ENCODE measurements around the gene KRT33B. TPM values are rescaled to one million over a fixed set of nuclear protein-coding genes. Genes with fewer than 3 reads are reported as not detected.

Gene KRT33B
- total and polyA plus RNA-seq, 7 donors = not detected

DNA sequence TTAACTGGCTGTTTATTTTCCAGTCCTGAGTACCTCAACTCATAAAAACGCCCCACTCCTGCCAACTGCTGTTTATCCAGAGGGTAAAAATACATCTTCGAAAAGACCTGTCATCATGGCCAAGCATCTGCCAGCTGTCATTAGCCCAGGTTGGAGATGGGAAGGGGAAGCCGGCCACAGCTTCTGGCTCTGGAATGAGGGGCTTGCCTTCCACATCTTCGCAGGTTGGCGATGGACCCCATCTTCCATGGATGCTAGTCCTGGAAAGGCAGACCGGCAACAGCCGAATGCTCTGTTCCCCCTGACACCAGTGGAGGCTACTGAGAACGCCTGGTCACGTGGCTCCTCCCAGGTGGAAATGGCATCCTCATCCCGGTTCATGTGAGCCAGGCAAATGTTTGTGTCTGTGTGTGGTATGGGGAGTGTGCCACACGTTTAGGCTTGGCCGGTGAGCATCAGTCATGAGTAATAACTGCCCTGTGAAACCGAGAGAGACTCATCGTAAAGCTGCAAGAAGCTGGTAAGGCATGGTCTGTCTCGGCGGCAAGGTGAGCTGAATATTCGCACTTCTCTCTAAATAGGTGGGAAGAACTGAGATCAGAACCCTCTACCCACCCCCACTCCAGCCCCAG is 53.7 kb downstream of the KRT33B start:
- DNase-seq = no peak
- Histone ChIP-seq H3K27me3 (peaks cover 0 to 5% (median 0%) of the 10 kb centered on the region in 3 donors), H3K4me1 (no peaks in the 10 kb centered on the region), H3K36me3 (no peaks in the 10 kb centered on the region), H3K27ac (no peak overlapping the region), H3K4me3 (no peak overlapping the region), H3K9me3 (no peaks in the 10 kb centered on the region)
- TF ChIP-seq EP300 (IDR thresholded peaks at IDR 0.05) = no peak
- TF ChIP-seq POLR2A (IDR thresholded peaks at IDR 0.05) = no peak
- TF ChIP-seq POLR2AphosphoS5 (IDR thresholded peaks at IDR 0.05) = no peak
- TF ChIP-seq, protein P1, sequence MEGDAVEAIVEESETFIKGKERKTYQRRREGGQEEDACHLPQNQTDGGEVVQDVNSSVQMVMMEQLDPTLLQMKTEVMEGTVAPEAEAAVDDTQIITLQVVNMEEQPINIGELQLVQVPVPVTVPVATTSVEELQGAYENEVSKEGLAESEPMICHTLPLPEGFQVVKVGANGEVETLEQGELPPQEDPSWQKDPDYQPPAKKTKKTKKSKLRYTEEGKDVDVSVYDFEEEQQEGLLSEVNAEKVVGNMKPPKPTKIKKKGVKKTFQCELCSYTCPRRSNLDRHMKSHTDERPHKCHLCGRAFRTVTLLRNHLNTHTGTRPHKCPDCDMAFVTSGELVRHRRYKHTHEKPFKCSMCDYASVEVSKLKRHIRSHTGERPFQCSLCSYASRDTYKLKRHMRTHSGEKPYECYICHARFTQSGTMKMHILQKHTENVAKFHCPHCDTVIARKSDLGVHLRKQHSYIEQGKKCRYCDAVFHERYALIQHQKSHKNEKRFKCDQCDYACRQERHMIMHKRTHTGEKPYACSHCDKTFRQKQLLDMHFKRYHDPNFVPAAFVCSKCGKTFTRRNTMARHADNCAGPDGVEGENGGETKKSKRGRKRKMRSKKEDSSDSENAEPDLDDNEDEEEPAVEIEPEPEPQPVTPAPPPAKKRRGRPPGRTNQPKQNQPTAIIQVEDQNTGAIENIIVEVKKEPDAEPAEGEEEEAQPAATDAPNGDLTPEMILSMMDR (IDR thresholded peaks at IDR 0.05) = no peak
- WGBS, 2 donors = 75 to 79% methylated on average over 17 of the region's 17 CpGs
- intact Hi-C loops (cut with DNase I) = no loop called here

DNA sequence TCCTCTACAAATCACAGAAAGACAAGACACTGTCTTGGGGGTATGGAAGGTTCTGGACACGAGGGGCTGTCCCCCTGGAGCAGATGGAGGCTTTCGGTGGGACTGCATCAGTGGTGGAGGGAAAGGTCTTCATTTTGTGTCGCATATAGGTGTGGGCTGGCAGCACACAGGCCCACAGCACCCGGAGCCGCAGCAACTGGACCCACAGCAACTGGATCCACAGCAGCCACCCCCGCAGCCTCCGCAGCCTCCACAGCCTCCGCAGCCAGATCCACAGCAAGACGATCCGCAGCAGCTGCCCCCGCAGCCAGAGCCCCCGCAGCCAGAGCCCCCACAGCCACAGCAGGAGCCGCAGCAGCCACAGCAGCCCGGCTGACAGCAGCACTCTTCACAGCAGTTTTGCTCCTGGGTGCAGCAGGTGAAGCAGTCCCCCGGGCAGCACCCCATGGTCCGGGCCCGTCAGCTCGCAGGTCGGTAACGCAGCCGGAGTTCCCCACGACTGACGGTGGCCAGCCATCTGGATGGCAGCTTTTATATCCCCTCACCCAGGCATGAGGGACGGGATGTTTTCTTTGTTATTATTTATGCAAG is 54.3 kb downstream of the KRT33B start, which contains the start of gene KRTAP17-1:
Gene KRTAP17-1 (minus strand): TSS at position 507 of the 591 bp plus-strand sequence. CDS start 60 bp downstream, at position 447.
- Histone ChIP-seq H3K36me3 (no peaks in the 10 kb centered on the region), H3K4me3 (no peak within 1 kb of the TSS), H3K4me1 (no peaks in the 10 kb centered on the region), H3K27me3 (peaks cover 0 to 5% (median 0%) of the 10 kb centered on the region in 3 donors), H3K27ac (no peak within 1 kb of the TSS), H3K9me3 (no peaks in the 10 kb centered on the region)
- no peak for TF ChIP-seq EP300 (IDR thresholded peaks at IDR 0.05)
- TF ChIP-seq, protein P1 (IDR thresholded peaks at IDR 0.05) = no peak
- TF ChIP-seq POLR2AphosphoS5 (IDR thresholded peaks at IDR 0.05) = no peak
- no peak for TF ChIP-seq POLR2A (IDR thresholded peaks at IDR 0.05)
- intact Hi-C loops (cut with DNase I) = no loop called here
- no peak for DNase-seq
- WGBS, 2 donors = 84 to 86% methylated on average over 24 of the region's 24 CpGs

Other genes with a start within 250 kb of the KRT33B start
Only the 30 nearest of the 32 such genes appear.
- not detected for gene KRTAP4-6, start 229.3 kb downstream of the KRT33B start, total RNA-seq
- gene KRTAP4-6, start 229.3 kb downstream of the KRT33B start, polyA plus RNA-seq = not detected
- gene KRTAP4-5, start 220.0 kb downstream of the KRT33B start, total RNA-seq = not detected
- not detected for gene KRTAP4-5, start 220.0 kb downstream of the KRT33B start, polyA plus RNA-seq
- gene KRTAP4-4, start 209.1 kb downstream of the KRT33B start, total RNA-seq = not detected
- gene KRTAP4-4, start 209.1 kb downstream of the KRT33B start, polyA plus RNA-seq = not detected
- gene KRTAP4-3, start 201.6 kb downstream of the KRT33B start, total RNA-seq = not detected
- not detected for gene KRTAP4-3, start 201.6 kb downstream of the KRT33B start, polyA plus RNA-seq
- not detected for gene KRTAP4-2, start 191.6 kb downstream of the KRT33B start, total RNA-seq
- gene KRTAP4-2, start 191.6 kb downstream of the KRT33B start, polyA plus RNA-seq = not detected
- gene KRTAP4-1, start 184.9 kb downstream of the KRT33B start, total RNA-seq = not detected
- gene KRTAP4-1, start 184.9 kb downstream of the KRT33B start, polyA plus RNA-seq = 1 to 10 TPM in 1 of 3 donors, not detected in 2; 1.4 TPM
- gene KRTAP9-1, start 179.9 kb downstream of the KRT33B start, total RNA-seq = not detected
- gene KRTAP9-1, start 179.9 kb downstream of the KRT33B start, polyA plus RNA-seq = not detected
- gene KRTAP9-2, start 143.2 kb downstream of the KRT33B start, total RNA-seq = not detected
- gene KRTAP9-2, start 143.2 kb downstream of the KRT33B start, polyA plus RNA-seq = not detected
- gene KRTAP9-3, start 137.4 kb downstream of the KRT33B start, total RNA-seq = not detected
- not detected for gene KRTAP9-3, start 137.4 kb downstream of the KRT33B start, polyA plus RNA-seq
- gene KRTAP9-8, start 131.8 kb downstream of the KRT33B start, total RNA-seq = not detected
- gene KRTAP9-8, start 131.8 kb downstream of the KRT33B start, polyA plus RNA-seq = not detected
- gene KRTAP9-4, start 120.1 kb downstream of the KRT33B start, total RNA-seq = not detected
- not detected for gene KRTAP9-4, start 120.1 kb downstream of the KRT33B start, polyA plus RNA-seq
- not detected for gene KRTAP9-9, start 114.4 kb downstream of the KRT33B start, total RNA-seq
- not detected for gene KRTAP9-9, start 114.4 kb downstream of the KRT33B start, polyA plus RNA-seq
- not detected for gene KRTAP9-6, start 104.4 kb downstream of the KRT33B start, total RNA-seq
- gene KRTAP9-6, start 104.4 kb downstream of the KRT33B start, polyA plus RNA-seq = not detected
- not detected for gene KRTAP9-7, start 94.1 kb downstream of the KRT33B start, total RNA-seq
- gene KRTAP9-7, start 94.1 kb downstream of the KRT33B start, polyA plus RNA-seq = not detected
- gene KRTAP29-1, start 67.0 kb downstream of the KRT33B start, total RNA-seq = not detected
- gene KRTAP29-1, start 67.0 kb downstream of the KRT33B start, polyA plus RNA-seq = not detected
- not detected for gene KRTAP16-1, start 60.5 kb downstream of the KRT33B start, total RNA-seq
- not detected for gene KRTAP16-1, start 60.5 kb downstream of the KRT33B start, polyA plus RNA-seq
- gene KRTAP17-1, start 54.1 kb downstream of the KRT33B start, total RNA-seq = not detected
- not detected for gene KRTAP17-1, start 54.1 kb downstream of the KRT33B start, polyA plus RNA-seq
- not detected for gene KRT33A, start 19.0 kb downstream of the KRT33B start, total RNA-seq
- gene KRT33A, start 19.0 kb downstream of the KRT33B start, polyA plus RNA-seq = not detected
- not detected for gene KRT34, start 12.5 kb upstream of the KRT33B start, total RNA-seq
- not detected for gene KRT34, start 12.5 kb upstream of the KRT33B start, polyA plus RNA-seq
- gene KRT31, start 27.8 kb upstream of the KRT33B start, total RNA-seq = not detected
- not detected for gene KRT31, start 27.8 kb upstream of the KRT33B start, polyA plus RNA-seq
- gene KRT37, start 54.8 kb upstream of the KRT33B start, total RNA-seq = not detected
- not detected for gene KRT37, start 54.8 kb upstream of the KRT33B start, polyA plus RNA-seq
- not detected for gene KRT38, start 71.2 kb upstream of the KRT33B start, total RNA-seq
- not detected for gene KRT38, start 71.2 kb upstream of the KRT33B start, polyA plus RNA-seq
- not detected for gene KRT32, start 97.6 kb upstream of the KRT33B start, total RNA-seq
- not detected for gene KRT32, start 97.6 kb upstream of the KRT33B start, polyA plus RNA-seq
- not detected for gene KRT35, start 111.3 kb upstream of the KRT33B start, total RNA-seq
- not detected for gene KRT35, start 111.3 kb upstream of the KRT33B start, polyA plus RNA-seq
- under 1 TPM in 1 of 4 donors, not detected in 3; 0.33 TPM for gene KRT36, start 120.1 kb upstream of the KRT33B start, total RNA-seq
- under 1 TPM in 1 of 3 donors, not detected in 2; 0.20 TPM for gene KRT36, start 120.1 kb upstream of the KRT33B start, polyA plus RNA-seq
- under 1 TPM in 1 of 4 donors, not detected in 3; 0.55 TPM for gene KRT13, start 135.8 kb upstream of the KRT33B start, total RNA-seq
- gene KRT13, start 135.8 kb upstream of the KRT33B start, polyA plus RNA-seq = 10 to 100 TPM in 1 of 3 donors, 1 to 10 TPM in 1, under 1 TPM in 1; 0.46 to 54.1 (median 8.0) TPM
- gene KRT15, start 149.1 kb upstream of the KRT33B start, total RNA-seq = not detected
- 10 to 100 TPM in 1 of 3 donors, 1 to 10 TPM in 2; 5.4 to 10.3 (median 9.2) TPM for gene KRT15, start 149.1 kb upstream of the KRT33B start, polyA plus RNA-seq
- gene KRT19, start 158.5 kb upstream of the KRT33B start, total RNA-seq = 1 to 10 TPM in 2 of 4 donors, under 1 TPM in 2; 0.49 to 2.5 (median 1.2) TPM
- gene KRT19, start 158.5 kb upstream of the KRT33B start, polyA plus RNA-seq = 1,000 to 10,000 TPM in 2 of 3 donors, 100 to 1,000 TPM in 1; 809 to 2,366 (median 1,184) TPM
- not detected for gene KRT9, start 202.2 kb upstream of the KRT33B start, total RNA-seq
- gene KRT9, start 202.2 kb upstream of the KRT33B start, polyA plus RNA-seq = not detected
- not detected for gene KRT14, start 217.1 kb upstream of the KRT33B start, total RNA-seq
- gene KRT14, start 217.1 kb upstream of the KRT33B start, polyA plus RNA-seq = 1 to 10 TPM in 2 of 3 donors, under 1 TPM in 1; 0.15 to 3.6 (median 1.4) TPM

Measured in sigmoid colon (tissue), 7 donors.